DOHH2 (cell line): ENCODE measurements around the gene FGGY.

ENCODE experiments used
- CTCF ChIP-seq: fragments of 200-600 bp; sonication (generic); IDR thresholded peaks from one replicate; pipeline ENCODE4 v1.5.1; 2014; ENCODE audit warnings: antibody characterized with exemption, mild to moderate bottlenecking, low read depth, low read length; ENCODE audit not compliant: poor library complexity, severe bottlenecking
- EZH2phosphoT487 ChIP-seq: fragments of 200-600 bp; sonication (generic); IDR thresholded peaks from 2 replicates; pipeline ENCODE4 v1.6.1; 2017; ENCODE audit warnings: borderline replicate concordance, mild to moderate bottlenecking, antibody characterized with exemption, low read length, moderate library complexity, mixed read lengths

DNA sequence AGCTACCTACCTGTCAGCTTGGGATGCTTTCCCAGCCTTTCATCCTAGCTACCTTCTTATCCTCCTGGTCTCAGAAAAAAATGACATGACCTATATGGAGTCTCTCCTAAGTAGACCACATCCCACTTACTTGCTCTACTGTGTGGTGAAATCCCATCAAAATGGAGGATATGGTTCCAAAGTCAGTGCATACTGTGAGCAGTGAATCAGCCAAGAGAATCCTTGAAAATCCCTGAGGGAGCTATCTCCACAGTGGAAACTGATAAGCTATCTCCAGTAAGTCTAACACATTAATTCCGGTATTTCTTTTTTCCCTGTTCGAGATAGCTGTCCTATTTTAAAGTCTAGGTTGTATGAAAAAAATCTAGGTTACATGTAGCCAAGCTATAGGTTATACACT is 189.7 kb downstream of the FGGY start:
- no peak for TF ChIP-seq CTCF
- TF ChIP-seq EZH2phosphoT487, result no peak
